ENCODE results near the gene MRM2.
A peak's percentile ranks its signal among the peaks of the same experiment; 100 is the strongest.

MRM2 gene

DNA sequence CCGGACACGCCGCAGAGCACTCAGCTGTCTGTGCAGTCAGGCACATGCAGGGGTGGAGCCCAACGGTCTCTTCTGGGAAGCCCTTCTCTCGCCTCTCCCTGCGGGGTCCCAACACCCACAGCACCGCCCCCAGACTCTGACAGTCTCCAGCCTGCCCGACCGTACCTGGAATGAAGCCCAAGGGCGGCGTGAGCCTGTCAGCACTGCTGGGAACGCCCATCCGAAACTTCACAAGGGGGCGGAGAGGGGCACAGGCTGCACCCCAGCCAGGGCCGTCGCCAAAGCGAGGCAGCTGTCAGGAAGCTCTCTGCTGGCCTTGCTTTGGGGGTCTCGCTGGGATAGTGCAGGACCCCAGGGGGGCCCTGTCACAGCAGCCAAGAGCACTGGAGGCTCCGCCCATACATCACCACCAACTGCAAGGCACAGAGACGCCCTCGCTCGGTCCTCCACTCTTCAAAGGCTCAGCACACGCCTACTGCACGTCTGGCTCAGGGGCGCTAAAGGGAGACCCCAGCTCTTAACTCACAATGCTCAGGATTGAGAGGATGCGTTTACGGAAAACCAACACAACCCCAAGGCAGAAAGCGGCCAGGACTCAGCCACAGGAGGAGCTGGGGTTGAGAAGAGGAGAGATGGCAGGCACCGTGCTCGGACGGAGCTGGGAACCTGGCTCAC lies 40.2 kb downstream of the MRM2 start:
- DNase-seq, result no peak

DNA sequence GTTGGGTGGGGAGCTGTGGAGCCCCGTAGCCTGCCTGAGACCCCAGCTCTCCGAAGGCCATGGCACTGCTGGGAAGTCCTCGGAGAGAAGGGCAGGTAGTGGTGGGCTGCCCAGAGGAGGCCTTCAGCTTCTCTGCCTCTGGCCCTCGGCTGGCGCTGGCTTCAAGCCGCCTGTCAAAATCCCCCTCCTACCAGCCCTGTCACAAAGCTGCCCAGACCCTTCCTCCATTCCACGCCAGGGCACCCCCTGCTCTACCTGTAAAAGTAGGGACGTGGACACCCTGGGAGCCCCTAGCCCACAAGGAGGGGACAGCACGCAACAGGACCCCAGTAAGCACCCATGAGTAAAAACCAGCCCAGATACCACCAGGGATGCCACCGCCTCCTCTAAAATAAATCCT lies 40.9 kb downstream of the MRM2 start:
- no peak for DNase-seq

DNA sequence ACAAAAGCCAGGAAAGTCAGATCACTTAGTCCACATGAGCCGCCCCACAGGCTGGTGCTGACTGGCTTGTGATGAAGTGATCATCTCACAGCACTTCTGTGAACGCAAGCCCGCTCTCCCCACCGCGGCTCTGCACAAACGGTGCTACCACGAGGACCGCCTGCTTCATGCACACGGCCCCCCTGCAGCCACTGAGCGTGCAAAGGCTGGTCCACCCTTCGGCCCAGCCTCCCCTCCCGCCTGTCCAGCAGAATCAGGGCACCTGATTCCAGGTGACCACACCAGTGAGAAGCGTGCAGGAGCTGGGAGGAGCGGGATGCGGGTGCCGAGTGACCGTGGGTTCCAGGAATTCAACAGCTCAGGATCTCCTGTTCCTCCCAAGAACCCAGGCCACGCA lies 41.4 kb downstream of the MRM2 start:
- no peak for DNase-seq

DNA sequence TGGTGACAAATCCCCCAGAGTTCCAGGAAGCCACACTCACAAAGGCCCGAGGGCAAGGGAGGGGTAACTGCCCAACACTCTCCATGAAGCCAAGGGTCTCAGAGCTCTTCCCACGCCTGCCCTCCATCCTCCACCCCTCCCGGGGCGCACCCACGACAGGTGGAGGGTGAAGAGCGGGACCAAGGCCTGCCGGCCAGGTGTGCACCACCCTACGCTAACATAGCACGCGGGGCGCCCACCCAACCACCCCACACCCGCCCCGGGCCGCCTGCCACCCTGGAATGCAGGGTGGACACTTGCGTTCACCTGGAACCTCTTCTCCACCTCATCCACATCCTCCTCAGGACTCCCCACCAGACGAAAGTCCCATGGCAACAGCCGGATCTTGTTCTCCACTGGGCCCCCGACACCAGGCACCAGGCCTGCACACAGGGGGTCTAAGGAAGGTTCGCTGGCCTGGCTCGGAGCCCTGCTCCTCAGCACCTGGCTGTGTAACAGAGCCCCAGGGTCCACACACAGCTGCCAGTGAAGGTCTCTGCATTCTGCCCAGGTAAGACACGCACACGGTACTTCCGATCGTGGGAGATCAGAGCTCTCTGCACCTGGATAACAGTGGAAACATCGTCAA lies 41.9 kb downstream of the MRM2 start:
- DNase-seq, result no peak

DNA sequence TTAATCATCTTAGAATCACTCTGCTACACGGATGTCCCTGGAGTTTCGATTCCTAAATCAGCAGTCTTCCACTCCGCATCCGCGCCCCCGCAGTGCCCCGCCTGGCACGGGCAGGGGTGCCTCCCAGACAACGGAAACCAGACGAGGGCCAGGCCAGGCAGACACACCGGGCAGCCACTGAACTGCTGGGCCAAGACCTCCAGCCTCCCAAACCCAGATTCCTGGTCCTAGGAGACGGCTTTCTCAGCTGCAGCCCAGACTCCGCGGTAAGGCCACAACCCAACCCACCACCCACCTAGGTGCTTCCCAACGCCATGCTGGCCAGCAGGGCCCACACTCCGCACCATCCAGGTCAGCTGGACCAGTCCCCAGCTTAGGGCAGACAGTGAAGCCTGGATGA lies 42.5 kb downstream of the MRM2 start:
- no peak for DNase-seq

DNA sequence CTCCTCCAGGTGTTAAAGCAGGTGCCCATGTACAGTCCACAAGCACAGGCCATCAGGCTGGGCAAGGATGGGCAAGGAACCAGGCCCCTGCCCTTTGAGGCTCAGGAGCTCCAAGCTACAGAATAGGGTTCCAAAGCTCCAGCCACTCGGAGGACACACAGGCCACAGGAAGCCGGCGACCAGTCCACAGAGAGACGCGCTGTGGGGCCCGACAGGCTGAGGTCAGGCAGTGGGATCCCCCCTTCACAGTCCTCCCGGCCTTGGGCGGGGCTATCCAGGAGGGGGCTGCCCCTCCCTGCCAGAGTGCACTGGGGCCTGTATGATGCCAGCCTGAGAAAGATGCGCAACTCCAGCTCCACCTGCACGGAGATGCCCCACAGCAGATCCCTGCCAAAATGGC lies 43.2 kb downstream of the MRM2 start:
- DNase-seq, result no peak

DNA sequence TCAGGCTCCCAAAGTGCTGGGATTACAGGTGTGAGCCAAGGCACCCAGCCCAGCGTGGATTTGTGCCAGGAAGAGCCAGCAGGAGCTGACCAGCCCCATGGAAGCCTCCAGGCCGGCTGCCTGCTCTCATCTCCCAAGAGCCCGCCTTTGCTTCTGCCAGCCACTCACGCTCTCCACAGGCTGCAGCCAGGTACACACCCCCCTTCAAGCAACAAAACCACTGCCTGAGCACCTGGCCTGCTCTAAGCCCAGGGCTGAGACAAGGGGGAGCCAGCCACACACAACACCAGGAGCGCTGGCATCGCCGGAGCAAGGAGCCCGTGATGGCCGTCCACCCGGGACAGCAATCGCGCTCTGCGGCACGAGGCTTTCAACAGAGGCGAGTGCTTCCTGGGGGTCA lies 43.8 kb downstream of the MRM2 start:
- peak; percentile 24 for DNase-seq

DNA sequence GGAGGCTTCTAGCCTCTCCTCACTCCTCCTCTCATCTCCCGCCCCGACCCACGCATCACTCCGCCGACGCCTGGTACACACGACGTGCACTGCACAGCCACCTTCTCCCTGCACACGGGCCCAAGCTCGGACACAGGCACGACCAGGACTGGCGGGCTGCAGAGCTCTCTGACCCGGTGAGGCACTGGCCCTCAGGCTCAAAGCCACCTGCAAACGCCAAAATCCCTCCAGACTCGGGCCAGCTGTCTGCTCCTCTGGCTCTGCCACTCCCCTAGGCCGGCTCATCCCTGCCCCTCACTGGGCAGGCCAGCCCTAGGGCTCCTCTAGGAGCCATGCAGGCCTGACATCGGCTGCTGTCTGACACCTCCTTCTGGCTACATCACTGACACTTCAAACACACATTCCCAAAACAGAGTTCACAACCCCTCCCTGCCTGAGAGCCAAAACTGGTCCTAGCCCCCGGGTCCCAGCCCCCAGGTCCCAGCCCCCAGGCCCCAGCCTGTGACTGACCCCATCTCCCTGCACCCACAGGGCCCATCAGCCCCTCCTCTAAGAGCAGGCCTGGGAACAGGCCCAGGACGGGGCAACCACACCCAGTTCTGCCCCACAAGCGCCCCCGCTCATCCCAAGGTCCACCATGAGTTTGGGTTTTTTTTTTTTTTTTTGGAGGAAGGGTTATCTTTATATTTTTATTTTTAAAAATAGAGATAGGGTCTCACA lies 44.4 kb downstream of the MRM2 start:
- no peak for DNase-seq

DNA sequence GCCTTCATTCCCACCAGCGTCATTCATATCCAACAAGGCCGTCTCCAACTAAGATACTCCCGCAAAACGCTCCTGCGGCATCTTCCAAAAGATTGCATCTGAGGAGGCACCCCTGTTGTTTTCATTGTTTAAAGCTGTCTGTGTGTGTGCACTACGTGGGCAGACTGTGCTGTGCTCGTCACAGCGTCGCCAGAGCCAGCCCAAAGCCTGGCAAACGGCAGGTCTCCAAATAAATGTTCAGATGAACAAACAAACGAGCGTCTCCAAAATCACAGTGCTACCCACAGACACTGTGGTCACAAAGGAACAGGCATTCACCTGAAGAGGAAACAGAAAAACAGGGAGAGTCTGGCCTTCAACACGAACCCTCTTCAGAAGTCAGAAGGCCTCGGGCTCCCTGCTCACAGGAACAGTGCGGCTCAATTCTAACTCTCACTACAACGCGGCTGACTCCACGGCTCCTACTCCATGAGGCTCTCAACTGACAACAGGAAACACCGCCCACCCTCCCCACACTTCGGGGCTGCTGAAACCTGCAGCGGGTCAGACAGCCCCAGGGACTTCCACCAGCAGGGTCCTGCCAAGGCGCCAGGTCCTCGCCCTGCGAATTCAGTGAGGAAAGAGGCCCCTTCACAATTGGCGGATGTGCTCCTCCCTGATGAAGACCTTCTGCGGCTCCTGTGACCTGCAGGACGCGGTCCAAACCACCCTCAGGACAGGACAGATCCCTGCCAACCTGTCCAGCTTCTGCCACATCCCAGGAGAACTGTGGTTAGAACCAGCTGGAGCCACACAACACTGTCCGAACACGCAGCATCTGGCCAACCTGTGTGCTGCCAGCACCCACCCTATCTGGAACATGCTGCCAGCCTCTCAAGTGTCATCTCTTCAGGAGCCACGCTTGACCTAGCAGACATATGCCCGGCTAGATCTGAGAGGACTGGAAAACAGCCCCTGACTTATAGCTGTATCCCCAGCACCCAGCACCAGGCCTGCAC lies 45.3 kb downstream of the MRM2 start:
- no peak for DNase-seq

DNA sequence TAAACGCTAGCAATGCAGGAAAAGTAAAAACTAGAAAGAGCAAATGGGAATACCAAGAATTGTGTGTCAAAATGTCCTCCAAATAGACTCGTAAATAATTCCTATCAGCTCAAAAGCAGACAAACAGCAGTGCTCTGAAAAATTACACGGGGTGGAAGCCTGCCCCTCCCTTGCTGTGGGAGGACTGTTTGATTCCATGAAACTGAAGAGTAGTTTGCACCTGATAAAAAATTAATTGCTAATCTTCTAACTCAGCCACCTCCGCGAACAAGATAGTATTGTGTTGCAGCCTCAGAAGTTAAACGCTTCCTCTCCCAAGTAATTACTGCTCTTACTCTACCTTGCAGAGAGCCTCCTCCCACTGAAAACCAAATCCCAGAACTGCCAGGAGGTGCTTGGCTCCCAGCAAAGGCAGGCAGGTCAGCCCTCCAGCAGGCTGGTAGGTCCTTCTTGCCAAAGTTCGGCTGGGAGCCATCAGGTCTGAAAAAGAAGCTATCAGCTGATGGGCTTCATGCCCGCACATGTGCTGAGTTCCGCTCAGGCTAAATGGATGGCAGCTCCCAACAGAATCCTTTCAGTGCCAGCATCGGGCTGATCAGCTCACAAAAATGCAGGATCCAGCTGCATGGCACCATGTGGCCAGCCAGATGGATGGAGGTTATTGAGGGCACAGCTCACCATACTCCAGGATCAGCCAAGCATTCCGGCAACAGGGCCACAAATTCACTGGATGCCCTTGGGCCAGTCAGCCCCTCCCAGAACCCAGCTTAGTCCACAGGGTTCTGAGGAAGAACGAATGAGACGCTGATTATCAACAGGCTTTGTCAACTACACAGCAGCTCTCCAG lies 46.4 kb downstream of the MRM2 start:
- no peak for DNase-seq

DNA sequence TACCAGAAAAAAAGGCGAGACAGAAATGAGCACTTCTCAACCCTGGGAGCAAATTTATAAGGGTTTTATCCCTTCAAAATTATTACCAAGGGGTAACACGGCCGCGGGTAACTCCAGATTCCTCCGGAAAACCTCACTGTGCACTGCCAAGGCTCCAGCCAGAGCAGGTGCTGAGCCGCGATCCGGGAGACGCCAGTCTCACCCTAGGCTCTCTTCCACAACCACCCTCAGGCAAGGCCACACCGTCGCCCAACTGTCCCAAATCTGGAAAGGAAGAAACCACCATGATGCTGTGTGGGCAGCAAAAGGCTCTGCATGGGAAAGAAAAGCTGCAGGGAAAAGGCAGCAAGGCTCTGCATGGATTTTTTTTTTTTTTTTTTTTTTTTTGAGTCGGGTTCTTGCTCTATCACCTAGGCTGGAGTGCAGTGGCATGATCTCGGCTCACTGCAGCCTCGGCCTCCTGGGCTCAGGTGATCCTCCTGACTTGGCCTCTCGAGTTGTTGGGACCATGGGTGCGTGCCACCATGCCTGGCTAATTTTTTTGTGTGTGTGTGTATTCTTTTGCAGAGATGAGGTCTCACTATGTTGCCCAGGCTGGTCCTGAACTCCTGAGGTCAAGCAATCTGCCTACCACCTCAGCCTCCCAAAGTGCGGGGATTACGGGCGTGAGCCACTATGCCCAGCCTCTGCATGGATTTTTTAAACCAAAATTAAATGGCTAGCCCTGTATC lies 48.3 kb downstream of the MRM2 start:
- DNase-seq, result no peak

DNA sequence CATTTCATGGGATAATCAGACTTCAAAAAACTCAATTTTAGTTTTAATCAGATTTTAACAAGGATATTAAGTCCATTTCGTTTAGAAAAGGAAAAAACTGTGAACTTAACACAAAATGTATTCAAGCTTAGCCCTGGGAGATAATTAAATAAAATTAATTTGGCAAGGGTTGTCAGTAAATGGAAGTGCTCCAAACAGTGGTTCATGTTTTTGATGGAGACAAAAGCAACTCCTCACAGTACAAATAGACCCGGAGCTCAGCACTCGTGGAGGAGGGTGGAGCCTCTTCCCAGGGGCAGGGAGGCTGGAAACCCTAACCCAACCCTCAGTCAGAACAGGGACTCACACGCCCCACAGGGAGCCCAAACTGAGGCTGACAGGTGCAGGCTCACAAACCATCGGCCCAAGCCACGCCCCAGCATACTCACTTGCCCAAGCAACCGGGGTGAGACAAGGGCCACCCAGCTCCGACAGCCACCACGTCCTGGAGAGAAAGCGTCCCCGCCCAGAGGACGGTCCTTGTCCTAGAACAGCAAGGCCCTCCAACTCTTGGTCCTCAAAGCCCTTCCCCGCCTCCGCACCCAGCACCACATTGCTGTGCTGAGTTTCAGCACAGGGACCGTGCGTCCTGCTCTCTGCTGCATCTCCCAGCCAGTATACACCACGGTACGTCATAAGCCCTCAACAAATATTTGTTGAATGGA lies 49.0 kb downstream of the MRM2 start:
- DNase-seq, result peak; percentile 89

DNA sequence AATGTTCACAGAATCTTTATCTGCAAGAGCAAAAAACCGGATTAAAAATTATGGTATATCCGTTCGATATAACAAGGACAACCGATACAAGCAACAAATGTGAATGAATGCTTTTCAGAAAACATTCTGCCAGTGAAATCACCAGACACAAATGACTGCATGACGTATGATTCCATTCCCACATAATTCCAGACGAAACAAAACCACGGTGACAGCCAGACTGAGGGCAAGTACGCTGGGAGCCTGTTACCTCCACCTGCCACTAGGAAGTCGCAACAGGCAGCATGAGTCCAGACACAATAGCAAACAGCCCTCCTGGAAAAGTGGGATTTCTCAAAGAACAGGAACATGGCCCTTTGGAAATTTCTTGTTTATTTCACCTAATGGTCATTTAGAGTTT lies 51.0 kb downstream of the MRM2 start:
- no peak for DNase-seq

DNA sequence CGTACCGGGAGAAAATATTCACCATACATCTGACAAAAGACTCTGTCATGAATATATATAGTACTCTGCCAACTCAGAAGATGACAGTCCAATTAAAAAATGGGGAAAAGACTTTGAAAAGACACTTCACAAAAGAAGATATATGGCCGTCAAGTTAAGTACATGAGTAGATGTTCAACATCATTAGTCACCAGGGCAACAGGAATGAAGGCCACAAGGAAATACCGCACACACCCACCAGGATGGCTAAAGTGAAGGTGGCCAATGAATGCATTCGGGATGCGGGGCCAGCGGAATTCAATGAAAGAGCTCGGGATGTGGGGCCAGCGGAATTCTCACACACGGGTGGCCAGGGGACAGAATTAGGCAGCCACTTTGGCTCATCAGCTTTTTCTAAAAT lies 51.5 kb downstream of the MRM2 start:
- no peak for DNase-seq

DNA sequence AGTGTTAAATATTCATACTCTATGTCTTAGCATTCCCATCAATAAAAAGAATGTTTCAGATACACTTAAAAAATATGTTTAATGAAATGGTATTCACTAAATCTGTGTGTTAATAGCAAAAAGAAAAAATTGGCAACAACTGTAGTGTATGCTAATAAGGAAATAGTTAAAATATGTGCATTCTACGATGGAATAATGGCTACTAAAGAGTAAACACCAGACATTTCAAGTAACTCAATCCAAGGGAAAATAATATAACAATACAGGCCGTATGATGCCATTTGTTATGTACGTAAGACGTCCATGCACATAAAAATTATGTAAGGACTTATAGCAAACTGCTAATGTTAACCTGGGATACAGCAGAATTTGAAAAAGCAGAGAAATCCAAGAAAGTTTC lies 55.8 kb downstream of the MRM2 start:
- no peak for DNase-seq

DNA sequence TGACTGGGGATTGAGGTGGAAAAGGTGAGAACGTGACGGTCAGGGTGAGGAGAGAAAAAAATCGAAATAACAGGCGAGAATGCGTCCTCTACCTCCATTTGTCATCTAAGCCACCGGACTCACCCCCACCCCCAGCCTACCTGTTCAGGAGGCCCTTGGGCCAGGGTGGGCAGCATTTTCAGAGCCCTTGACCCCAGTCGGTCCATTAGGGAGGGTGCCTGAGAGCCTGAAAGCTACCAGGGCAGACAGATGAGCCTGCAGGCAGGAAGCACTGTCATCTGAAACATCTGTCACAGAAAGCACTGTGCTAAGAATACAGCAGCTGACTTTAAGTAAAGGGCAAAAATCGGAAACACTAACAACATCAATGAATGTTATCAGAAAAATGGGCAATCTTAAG lies 56.3 kb downstream of the MRM2 start:
- no peak for DNase-seq
